HepG2 (cell line): ENCODE data around the gene AP3B1. TPM values are rescaled to one million over a fixed set of nuclear protein-coding genes. Genes with fewer than 3 reads are reported as not detected.

Source experiments
- ATAC-seq: fragments of 200-7000 bp; cut with Tn5 transposase; 3 replicates; pipeline ENCODE4 v1.9.1; 2020; ENCODE audit warnings: mild to moderate bottlenecking, moderate library complexity
- BruUV-seq: library from RNA; stranded (reverse); fragments of 400-500 nt; replicated peaks from 2 replicates; lab custom pipeline; 2021; lab: Mats Ljungman, UMichigan
- CTCF ChIA-PET: fragments of 300-600 bp; formaldehyde crosslinking; extraction: SDS; loops from one replicate; lab custom pipeline; 2021; ENCODE audit warnings: low total read pairs, inconsistent platforms, low intra/inter-chr PET ratio; lab: Yijun Ruan, JAX
- POLR2A ChIA-PET: fragments of 350-600 bp; sonication (Branson Sonifier 250); formaldehyde crosslinking; loops from one replicate; lab custom pipeline; 2020; ENCODE audit warnings: antibody characterized with exemption, inconsistent platforms; lab: Yijun Ruan, JAX
- DNase-seq: peaks from one replicate; pipeline ENCODE4 v3.0.0-alpha.2; 2015; ENCODE audit warnings: low spot score
- FAIRE-seq: peaks from 3 replicates; lab custom pipeline; 2011; peaks lifted over from hg19 to GRCh38; lab: Jason Lieb, UNC
- H2AFZ ChIP-seq: one replicate; pipeline ENCODE4 v1.6.1; 2011; ENCODE audit warnings: low read length, inconsistent platforms
- H3K27ac ChIP-seq: fragments of 300-600 bp; 3 replicates; pipeline ENCODE4 v1.8.0; 2011; ENCODE audit warnings: mixed run types, mild to moderate bottlenecking, mixed read lengths, low read length, inconsistent platforms; ENCODE audit not compliant: insufficient read depth; ENCODE audit errors: extremely low read length
- H3K27me3 ChIP-seq, 2 experiments: fragments of 200-600 bp in 1 of 2; 2 replicates in 1 of 2; 3 replicates in 1 of 2; pipeline versions ENCODE4 v1.6.0 to v1.8.0; 2011; ENCODE audit warnings: low read length in 2 of 2, mild to moderate bottlenecking in 2 of 2, moderate library complexity in 2 of 2, inconsistent platforms in 1 of 2; ENCODE audit not compliant: insufficient read depth in 2 of 2, control insufficient read depth in 1 of 2
- H3K36me3 ChIP-seq, 2 experiments: fragments of 200-600 bp in 1 of 2; replicated peaks in 1 of 2; 2 replicates in 1 of 2; 3 replicates in 1 of 2; pipeline versions ENCODE4 v1.5.1 to v1.8.0; 2011; ENCODE audit warnings: low read length in 2 of 2, inconsistent platforms in 1 of 2; ENCODE audit not compliant: insufficient read depth in 2 of 2, control insufficient read depth in 1 of 2
- H3K4me1 ChIP-seq: 2 replicates; pipeline ENCODE4 v1.5.1; 2012; ENCODE audit warnings: low read length, inconsistent platforms; ENCODE audit not compliant: insufficient read depth
- H3K4me2 ChIP-seq: 2 replicates; pipeline ENCODE4 v1.6.0; 2011; ENCODE audit warnings: low read depth, low read length, inconsistent platforms
- H3K4me3 ChIP-seq, 3 experiments: fragments of 200-600 bp in 1 of 3; sonication (generic), shearing (Covaris generic) in 1 of 3; replicated peaks in 1 of 3; 2 replicates each; pipeline ENCODE4 v1.5.1; 2011 to 2016; ENCODE audit warnings: low read length in 3 of 3, inconsistent platforms in 2 of 3, low read depth in 2 of 3, mild to moderate bottlenecking in 2 of 3, control low read depth in 1 of 3, mixed read lengths in 1 of 3; ENCODE audit not compliant: insufficient read depth in 1 of 3
- H3K79me2 ChIP-seq: one replicate; pipeline ENCODE4 v1.6.1; 2011; ENCODE audit warnings: low read length, inconsistent platforms; ENCODE audit not compliant: insufficient read depth
- H3K9ac ChIP-seq: 2 replicates; pipeline ENCODE4 v1.6.0; 2011; ENCODE audit warnings: mild to moderate bottlenecking, low read depth, low read length, inconsistent platforms; ENCODE audit not compliant: insufficient read depth
- H3K9me3 ChIP-seq: 2 replicates; pipeline ENCODE4 v1.5.1; 2012; ENCODE audit warnings: mild to moderate bottlenecking, low read length
- H4K20me1 ChIP-seq: 2 replicates; pipeline ENCODE4 v1.6.0; 2011; ENCODE audit warnings: inconsistent platforms, mild to moderate bottlenecking, low read length, moderate library complexity; ENCODE audit not compliant: insufficient read depth
- ATF6 ChIP-seq: sonication (generic); formaldehyde crosslinking; conservative IDR thresholded peaks from 2 replicates; pipeline ENCODE4 v1.4.0; 2020; ENCODE audit warnings: missing genetic modification reagents
- CCDC6 ChIP-seq: sonication (generic); formaldehyde crosslinking; IDR thresholded peaks from 2 replicates; pipeline ENCODE4 v1.8.1; 2022; ENCODE audit warnings: mild to moderate bottlenecking, missing genetic modification reagents, moderate library complexity
- MTA3 ChIP-seq: sonication (generic); formaldehyde crosslinking; IDR thresholded peaks from 2 replicates; pipeline ENCODE4 v1.4.0; 2020; ENCODE audit warnings: missing genetic modification reagents
- RBAK ChIP-seq: sonication (generic); formaldehyde crosslinking; IDR thresholded peaks from 2 replicates; pipeline ENCODE4 v1.5.1; 2020; ENCODE audit warnings: mild to moderate bottlenecking, missing genetic modification reagents
- REXO4 ChIP-seq: sonication (generic); formaldehyde crosslinking; IDR thresholded peaks from 2 replicates; pipeline ENCODE4 v1.8.0; 2022; ENCODE audit warnings: missing genetic modification reagents, mild to moderate bottlenecking, borderline replicate concordance
- SOX5 ChIP-seq: IDR thresholded peaks from 2 replicates; pipeline ENCODE4 v1.6.1; 2016; ENCODE audit warnings: borderline replicate concordance
- ZBTB21 ChIP-seq: sonication (generic); formaldehyde crosslinking; IDR thresholded peaks from 2 replicates; pipeline ENCODE4 v1.4.0; 2020; ENCODE audit warnings: missing genetic modification reagents
- ZC3H13 ChIP-seq: sonication (generic); formaldehyde crosslinking; IDR thresholded peaks from 2 replicates; pipeline ENCODE4 v1.8.1; 2023; ENCODE audit warnings: mild to moderate bottlenecking, missing genetic modification reagents, moderate library complexity
- ZNF564 ChIP-seq: sonication (generic); formaldehyde crosslinking; IDR thresholded peaks from 2 replicates; pipeline ENCODE4 v1.8.1; 2023; ENCODE audit warnings: mild to moderate bottlenecking, missing genetic modification reagents
- ZNF709 ChIP-seq: sonication (generic); formaldehyde crosslinking; IDR thresholded peaks from 2 replicates; pipeline ENCODE4 v1.5.0; 2020; ENCODE audit warnings: mild to moderate bottlenecking, missing genetic modification reagents
- ZUFSP ChIP-seq: sonication (generic); formaldehyde crosslinking; IDR thresholded peaks from 2 replicates; pipeline ENCODE4 v1.9.0; 2021; ENCODE audit warnings: missing genetic modification reagents, mild to moderate bottlenecking, borderline replicate concordance
- WGBS: methylation state at CpG from one replicate; pipeline ENCODE4 v1.1.6; 2017; ENCODE audit warnings: low lambda C conversion rate; 5-methylcytosine and 5-hydroxymethylcytosine counted together
- in situ Hi-C: cut with HindIII; loops from 2 replicates; pipeline ENCODE4 v1.10.0; 2017; ENCODE audit warnings: low pct_unique_long_range_greater_than_20kb; ENCODE audit not compliant: extremely low pct_ligation_motif_present
- intact Hi-C: fragments of 100-400 bp; cut with micrococcal nuclease; formaldehyde crosslinking; loops from one replicate; pipeline ENCODE4 v1.10.0; 2022; ENCODE audit not compliant: unreplicated experiment
- polyA plus RNA-seq, 8 experiments: library from polyadenylated mRNA; depleted of rRNA in 3 of 8; stranded (reverse) in 7 of 8; unstranded in 1 of 8; fragments of >200 nt; fragmentation: Illumina TruSeq in 4 of 8; extraction: Trizol in 4 of 8; gene quantifications; 2 replicates each; pipeline versions ENCODE4 v1.2.1 to v1.2.3, GENCODE V29; 2011 to 2016; ENCODE audit warnings: low read depth in 4 of 8, missing spikeins in 1 of 8, mixed read lengths in 1 of 8; ENCODE audit not compliant: insufficient read depth in 1 of 8
- total RNA-seq, 5 experiments: library from RNA; depleted of rRNA; stranded (reverse); fragments of >200 nt; fragmentation: Illumina TruSeq; extraction: Trizol; gene quantifications; 2 replicates each; pipeline ENCODE4 v1.2.3, GENCODE V29; 2016; ENCODE audit warnings: low read depth in 1 of 5
- TF ChIP-seq, protein P1 (sequence below): sonication (generic); formaldehyde crosslinking; IDR thresholded peaks from 2 replicates; pipeline ENCODE4 v1.4.0; 2020; ENCODE audit warnings: missing genetic modification reagents
- TF ChIP-seq, protein P2 (sequence below): sonication (generic); formaldehyde crosslinking; IDR thresholded peaks from 2 replicates; pipeline ENCODE4 v1.4.0; 2020; ENCODE audit warnings: missing genetic modification reagents
- TF ChIP-seq, protein P3 (sequence below): IDR thresholded peaks from 2 replicates; pipeline ENCODE4 v1.6.1; 2016; ENCODE audit warnings: control low read depth
- TF ChIP-seq, protein P4 (sequence below): sonication (generic); formaldehyde crosslinking; conservative IDR thresholded peaks from 2 replicates; pipeline ENCODE4 v1.8.0; 2022; ENCODE audit warnings: low read depth, missing genetic modification reagents

Gene AP3B1
- total and polyA plus RNA-seq, 2 of the 13 experiments (the other 11 are each of a cell fraction or from before 2014, with no cell fraction given), result 37.7 to 51.2 TPM

DNA sequence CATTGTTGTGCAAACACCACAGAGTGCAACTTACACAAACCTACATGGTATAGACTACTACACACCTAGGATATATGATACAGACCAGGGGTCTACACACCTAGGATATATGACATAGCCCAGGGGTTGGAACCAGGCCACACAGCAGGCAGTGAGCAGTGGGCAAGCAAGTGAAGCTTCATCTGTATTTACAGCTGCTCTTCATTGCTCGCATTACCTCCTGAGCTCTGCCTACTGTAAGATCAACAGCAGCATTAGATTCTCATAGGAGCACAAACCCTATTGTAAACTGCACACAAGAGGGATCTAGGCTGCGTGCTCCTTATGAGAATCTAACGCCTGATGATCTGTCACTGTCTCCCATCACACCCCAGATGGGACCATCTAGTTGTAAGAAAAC lies 56.6 kb downstream of the AP3B1 start (continued):
- TF ChIP-seq, protein P1, sequence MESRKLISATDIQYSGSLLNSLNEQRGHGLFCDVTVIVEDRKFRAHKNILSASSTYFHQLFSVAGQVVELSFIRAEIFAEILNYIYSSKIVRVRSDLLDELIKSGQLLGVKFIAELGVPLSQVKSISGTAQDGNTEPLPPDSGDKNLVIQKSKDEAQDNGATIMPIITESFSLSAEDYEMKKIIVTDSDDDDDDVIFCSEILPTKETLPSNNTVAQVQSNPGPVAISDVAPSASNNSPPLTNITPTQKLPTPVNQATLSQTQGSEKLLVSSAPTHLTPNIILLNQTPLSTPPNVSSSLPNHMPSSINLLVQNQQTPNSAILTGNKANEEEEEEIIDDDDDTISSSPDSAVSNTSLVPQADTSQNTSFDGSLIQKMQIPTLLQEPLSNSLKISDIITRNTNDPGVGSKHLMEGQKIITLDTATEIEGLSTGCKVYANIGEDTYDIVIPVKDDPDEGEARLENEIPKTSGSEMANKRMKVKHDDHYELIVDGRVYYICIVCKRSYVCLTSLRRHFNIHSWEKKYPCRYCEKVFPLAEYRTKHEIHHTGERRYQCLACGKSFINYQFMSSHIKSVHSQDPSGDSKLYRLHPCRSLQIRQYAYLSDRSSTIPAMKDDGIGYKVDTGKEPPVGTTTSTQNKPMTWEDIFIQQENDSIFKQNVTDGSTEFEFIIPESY, result no peak
- TF ChIP-seq, protein P2, sequence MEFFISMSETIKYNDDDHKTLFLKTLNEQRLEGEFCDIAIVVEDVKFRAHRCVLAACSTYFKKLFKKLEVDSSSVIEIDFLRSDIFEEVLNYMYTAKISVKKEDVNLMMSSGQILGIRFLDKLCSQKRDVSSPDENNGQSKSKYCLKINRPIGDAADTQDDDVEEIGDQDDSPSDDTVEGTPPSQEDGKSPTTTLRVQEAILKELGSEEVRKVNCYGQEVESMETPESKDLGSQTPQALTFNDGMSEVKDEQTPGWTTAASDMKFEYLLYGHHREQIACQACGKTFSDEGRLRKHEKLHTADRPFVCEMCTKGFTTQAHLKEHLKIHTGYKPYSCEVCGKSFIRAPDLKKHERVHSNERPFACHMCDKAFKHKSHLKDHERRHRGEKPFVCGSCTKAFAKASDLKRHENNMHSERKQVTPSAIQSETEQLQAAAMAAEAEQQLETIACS, result no peak
- no peak for TF ChIP-seq ZC3H13 (CRISPR knock-in tag)
- no peak for TF ChIP-seq RBAK (CRISPR knock-in tag)
- TF ChIP-seq, protein P3, sequence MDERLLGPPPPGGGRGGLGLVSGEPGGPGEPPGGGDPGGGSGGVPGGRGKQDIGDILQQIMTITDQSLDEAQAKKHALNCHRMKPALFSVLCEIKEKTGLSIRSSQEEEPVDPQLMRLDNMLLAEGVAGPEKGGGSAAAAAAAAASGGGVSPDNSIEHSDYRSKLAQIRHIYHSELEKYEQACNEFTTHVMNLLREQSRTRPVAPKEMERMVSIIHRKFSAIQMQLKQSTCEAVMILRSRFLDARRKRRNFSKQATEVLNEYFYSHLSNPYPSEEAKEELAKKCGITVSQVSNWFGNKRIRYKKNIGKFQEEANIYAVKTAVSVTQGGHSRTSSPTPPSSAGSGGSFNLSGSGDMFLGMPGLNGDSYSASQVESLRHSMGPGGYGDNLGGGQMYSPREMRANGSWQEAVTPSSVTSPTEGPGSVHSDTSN (CRISPR knock-in tag), result no peak
- no peak for TF ChIP-seq ZBTB21

GRCh38 chr5:78236046-78236445 lies 58.5 kb downstream of the AP3B1 start:
- intact Hi-C loops, result no loop called here
- Histone ChIP-seq H3K79me2 (no peaks in the 10 kb centered on the region), H3K9me3 (no peaks in the 10 kb centered on the region), H3K4me2 (no peak overlapping the region), H4K20me1 (no peaks in the 10 kb centered on the region), H3K9ac (no peak overlapping the region), H3K27me3 (no peaks in the 10 kb centered on the region), H3K36me3 (peaks cover 10 to 14% of the 10 kb centered on the region in 2 experiments), H3K27ac (no peak overlapping the region), H2AFZ (no peak overlapping the region), H3K4me3 (no peak overlapping the region), H3K4me1 (no peaks in the 10 kb centered on the region)
- in situ Hi-C loops, result no loop called here
- FAIRE-seq (no peak), ATAC-seq (no peak), DNase-seq (no peak)
- CTCF ChIA-PET, result no interaction called here
- no TSS peak for BruUV-seq
- POLR2A ChIA-PET, result no interaction called here
- 95% methylated on average over 2 of the region's 2 CpGs for WGBS
- no peak for TF ChIP-seq SOX5 (CRISPR knock-in tag)
- TF ChIP-seq ZNF564, result no peak
- TF ChIP-seq CCDC6, result no peak
- no peak for TF ChIP-seq MTA3
- TF ChIP-seq ZNF709 (CRISPR knock-in tag), result no peak
- no peak for TF ChIP-seq ZUFSP (CRISPR knock-in tag)
- TF ChIP-seq, protein P4, sequence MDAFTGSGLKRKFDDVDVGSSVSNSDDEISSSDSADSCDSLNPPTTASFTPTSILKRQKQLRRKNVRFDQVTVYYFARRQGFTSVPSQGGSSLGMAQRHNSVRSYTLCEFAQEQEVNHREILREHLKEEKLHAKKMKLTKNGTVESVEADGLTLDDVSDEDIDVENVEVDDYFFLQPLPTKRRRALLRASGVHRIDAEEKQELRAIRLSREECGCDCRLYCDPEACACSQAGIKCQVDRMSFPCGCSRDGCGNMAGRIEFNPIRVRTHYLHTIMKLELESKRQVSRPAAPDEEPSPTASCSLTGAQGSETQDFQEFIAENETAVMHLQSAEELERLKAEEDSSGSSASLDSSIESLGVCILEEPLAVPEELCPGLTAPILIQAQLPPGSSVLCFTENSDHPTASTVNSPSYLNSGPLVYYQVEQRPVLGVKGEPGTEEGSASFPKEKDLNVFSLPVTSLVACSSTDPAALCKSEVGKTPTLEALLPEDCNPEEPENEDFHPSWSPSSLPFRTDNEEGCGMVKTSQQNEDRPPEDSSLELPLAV (CRISPR knock-in tag), result no peak
- no peak for TF ChIP-seq ATF6 (CRISPR knock-in tag)
- no peak for TF ChIP-seq REXO4 (CRISPR knock-in tag)
